GM10266 (cell line): ENCODE measurements around the gene RIN3.

Experiments used
- DNase-seq: peaks from one replicate; pipeline ENCODE4 v3.0.0; 2012; ENCODE audit errors: extremely low spot score
- TF ChIP-seq, protein P1 (sequence below): IDR thresholded peaks from 2 replicates; pipeline ENCODE4 v1.5.1; 2012; ENCODE audit warnings: mild to moderate bottlenecking, low read depth; ENCODE audit not compliant: control insufficient read depth, insufficient read depth; ENCODE audit errors: missing control alignments

The RIN3 gene

DNA sequence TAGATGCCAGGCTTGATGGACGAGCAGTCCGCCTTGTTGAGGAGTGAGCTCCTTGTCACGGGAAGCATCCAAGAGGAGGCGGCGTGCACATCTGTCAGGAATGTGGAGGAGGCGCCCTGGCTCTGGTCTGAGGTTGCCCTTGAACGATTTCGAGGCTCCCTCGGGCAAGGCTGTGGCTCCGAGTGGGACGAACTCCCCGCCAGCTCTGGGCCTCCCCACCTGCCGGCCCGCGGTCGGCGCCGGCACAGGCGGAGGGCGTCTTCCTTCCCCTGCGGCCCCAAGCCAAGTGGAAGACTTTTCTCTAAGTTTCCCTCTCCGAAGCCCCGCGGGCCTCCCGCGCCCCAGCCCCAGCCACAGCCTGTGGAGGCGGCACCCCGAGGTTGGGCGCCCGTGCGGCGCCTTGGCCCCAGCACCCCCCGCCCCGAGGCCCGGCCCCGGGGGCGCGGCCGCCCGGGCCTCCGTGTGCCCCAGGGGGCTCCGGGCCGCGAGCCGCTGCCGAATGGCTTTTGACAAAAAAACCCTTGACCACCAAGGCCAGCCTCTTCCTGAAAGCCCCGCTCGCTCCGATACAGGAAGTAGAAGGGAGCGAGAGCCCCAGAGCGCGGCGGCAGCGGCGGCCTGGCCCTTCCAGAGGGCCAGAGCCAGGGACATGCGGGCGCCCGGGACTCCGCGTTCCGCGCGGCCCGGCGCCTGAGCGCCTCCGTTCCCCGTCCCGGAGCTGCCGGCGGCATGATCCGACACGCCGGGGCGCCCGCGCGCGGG, at the start of gene RIN3:
Gene RIN3, plus strand, starts transcription at position 578 of the 762 bp plus-strand sequence. Its CDS starts 152 bp downstream, at position 730.
- TF ChIP-seq, protein P1, sequence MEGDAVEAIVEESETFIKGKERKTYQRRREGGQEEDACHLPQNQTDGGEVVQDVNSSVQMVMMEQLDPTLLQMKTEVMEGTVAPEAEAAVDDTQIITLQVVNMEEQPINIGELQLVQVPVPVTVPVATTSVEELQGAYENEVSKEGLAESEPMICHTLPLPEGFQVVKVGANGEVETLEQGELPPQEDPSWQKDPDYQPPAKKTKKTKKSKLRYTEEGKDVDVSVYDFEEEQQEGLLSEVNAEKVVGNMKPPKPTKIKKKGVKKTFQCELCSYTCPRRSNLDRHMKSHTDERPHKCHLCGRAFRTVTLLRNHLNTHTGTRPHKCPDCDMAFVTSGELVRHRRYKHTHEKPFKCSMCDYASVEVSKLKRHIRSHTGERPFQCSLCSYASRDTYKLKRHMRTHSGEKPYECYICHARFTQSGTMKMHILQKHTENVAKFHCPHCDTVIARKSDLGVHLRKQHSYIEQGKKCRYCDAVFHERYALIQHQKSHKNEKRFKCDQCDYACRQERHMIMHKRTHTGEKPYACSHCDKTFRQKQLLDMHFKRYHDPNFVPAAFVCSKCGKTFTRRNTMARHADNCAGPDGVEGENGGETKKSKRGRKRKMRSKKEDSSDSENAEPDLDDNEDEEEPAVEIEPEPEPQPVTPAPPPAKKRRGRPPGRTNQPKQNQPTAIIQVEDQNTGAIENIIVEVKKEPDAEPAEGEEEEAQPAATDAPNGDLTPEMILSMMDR: no peak
- DNase-seq: peak; percentile 80

DNA sequence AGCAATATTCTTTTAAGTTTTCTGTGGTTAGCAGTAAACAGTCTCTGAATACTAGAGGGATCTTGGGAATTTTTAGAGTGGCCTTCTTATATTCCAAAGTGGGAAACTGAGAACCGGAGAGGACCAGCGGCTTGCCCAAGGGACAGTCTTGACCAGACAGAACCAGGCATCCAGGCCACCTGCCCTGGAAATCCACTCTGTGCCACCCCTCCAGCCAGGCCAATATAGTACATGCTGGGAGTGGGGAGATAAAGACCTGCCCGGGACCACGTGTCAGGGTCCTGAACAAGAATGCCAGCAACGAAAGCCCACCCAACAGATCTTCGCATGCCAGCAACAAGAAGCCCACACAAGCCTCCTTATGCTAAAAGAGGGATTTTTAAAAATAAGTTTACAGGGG, 49.4 kb upstream of the RIN3 start:
- TF ChIP-seq, protein P1: no peak
- DNase-seq: no peak

- TF ChIP-seq, protein P1: no peak
- no peak for DNase-seq
Observed at GRCh38 chr14:92464716-92465115, 48.9 kb upstream of the RIN3 start.

DNA sequence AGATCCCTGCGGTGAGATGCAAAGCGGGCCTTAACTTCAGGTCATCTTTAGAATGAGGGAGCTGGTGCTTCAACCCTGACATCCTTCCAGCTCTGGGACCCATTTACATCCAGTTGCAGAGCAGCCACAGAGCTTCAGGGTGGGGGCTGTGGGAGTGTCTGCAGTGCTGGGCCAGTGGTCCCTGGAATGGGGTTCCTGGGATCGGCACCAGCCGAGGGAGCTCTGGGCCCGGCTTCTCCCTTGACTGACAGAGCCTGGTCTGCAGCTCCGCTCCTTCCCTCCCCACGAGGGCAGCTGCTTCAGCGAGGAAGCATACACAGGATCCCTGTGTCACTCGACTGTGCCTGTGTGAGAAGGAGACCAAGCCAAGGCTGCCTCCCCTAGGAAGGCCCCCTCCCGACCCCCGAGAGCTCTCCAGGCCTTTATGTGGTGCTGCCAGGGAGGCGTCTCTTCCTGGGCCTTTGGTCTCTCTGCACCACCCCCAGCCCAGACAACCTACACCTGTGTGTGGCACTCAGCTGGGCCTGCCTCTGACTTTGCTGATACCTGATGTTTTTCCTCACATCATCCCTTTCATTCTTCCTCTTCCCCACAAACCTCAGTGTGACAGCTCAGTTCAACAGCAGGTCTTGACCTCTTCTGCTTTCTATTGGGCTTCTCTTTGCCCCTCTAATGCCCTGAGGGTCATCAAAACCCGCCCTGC, 48.1 kb upstream of the RIN3 start:
- TF ChIP-seq, protein P1: no peak
- DNase-seq: no peak

GRCh38 chr14:92466059-92466458, 47.5 kb upstream of the RIN3 start:
- DNase-seq: no peak
- TF ChIP-seq, protein P1: no peak

DNA sequence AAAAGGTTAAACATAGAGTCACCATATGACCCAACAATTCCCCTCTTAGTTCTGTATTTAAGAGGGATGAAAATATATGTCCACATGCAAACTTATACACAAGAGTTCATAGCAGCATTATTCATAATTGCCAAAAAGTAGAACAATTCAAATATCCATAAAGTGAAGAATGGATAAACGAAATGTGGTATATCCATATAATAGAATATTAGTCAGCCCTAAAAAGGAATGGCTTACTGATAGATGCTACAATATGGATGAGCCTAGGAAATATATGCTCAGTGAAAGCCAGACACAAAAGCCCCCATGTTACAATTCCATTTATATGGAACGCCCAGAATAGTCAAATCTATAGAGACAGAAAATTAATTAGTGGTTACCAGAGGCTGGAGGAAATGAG, 44.1 kb upstream of the RIN3 start:
- TF ChIP-seq, protein P1: no peak
- DNase-seq: no peak

- no peak for DNase-seq
- TF ChIP-seq, protein P1: no peak
Observed at GRCh38 chr14:92470215-92470614, 43.4 kb upstream of the RIN3 start.
